H9 (cell line): ENCODE measurements around the gene RAB1A. TPM values are rescaled to one million over a fixed set of nuclear protein-coding genes. Genes with fewer than 3 reads are reported as not detected.

Experiments used
- DNase-seq: peaks from one replicate; pipeline ENCODE4 v3.0.0-alpha.2; 2017
- H2AFZ ChIP-seq: one replicate; pipeline ENCODE4 v1.6.1; 2013; ENCODE audit warnings: mild to moderate bottlenecking, low read length, control low read depth, moderate library complexity
- H2AK5ac ChIP-seq: 2 replicates; pipeline ENCODE4 v1.6.1; 2013; ENCODE audit warnings: low read length, control low read depth, mixed read lengths; ENCODE audit not compliant: insufficient read length
- H2BK120ac ChIP-seq: one replicate; pipeline ENCODE4 v1.6.1; 2013; ENCODE audit warnings: low read depth, mild to moderate bottlenecking, low read length, control low read depth, inconsistent platforms; ENCODE audit not compliant: poor library complexity, severe bottlenecking
- H2BK12ac ChIP-seq: 2 replicates; pipeline ENCODE4 v1.6.1; 2013; ENCODE audit warnings: low read length, control low read depth, mixed read lengths, low read depth; ENCODE audit not compliant: insufficient read length
- H2BK15ac ChIP-seq: 2 replicates; pipeline ENCODE4 v1.6.1; 2013; ENCODE audit warnings: low read depth, low read length, control low read depth
- H2BK20ac ChIP-seq: one replicate; pipeline ENCODE4 v1.6.1; 2013; ENCODE audit warnings: low read depth, mild to moderate bottlenecking, low read length, control low read depth, inconsistent platforms; ENCODE audit not compliant: poor library complexity, severe bottlenecking
- H2BK5ac ChIP-seq: 2 replicates; pipeline ENCODE4 v1.6.1; 2013; ENCODE audit warnings: low read length, control low read depth, mixed read lengths; ENCODE audit not compliant: insufficient read length
- H3K14ac ChIP-seq: 2 replicates; pipeline ENCODE4 v1.6.1; 2013; ENCODE audit warnings: low read length, control low read depth; ENCODE audit not compliant: insufficient read depth
- H3K18ac ChIP-seq: 2 replicates; pipeline ENCODE4 v1.6.1; 2013; ENCODE audit warnings: low read depth, mild to moderate bottlenecking, mixed read lengths, low read length, control low read depth; ENCODE audit not compliant: insufficient read length
- H3K23ac ChIP-seq: 2 replicates; pipeline ENCODE4 v1.6.1; 2013; ENCODE audit warnings: low read length, control low read depth, mixed read lengths, low read depth; ENCODE audit not compliant: insufficient read length
- H3K23me2 ChIP-seq: 2 replicates; pipeline ENCODE4 v1.6.1; 2013; ENCODE audit warnings: low read depth, mild to moderate bottlenecking, mixed read lengths, low read length, control low read depth; ENCODE audit not compliant: insufficient read length, poor library complexity, severe bottlenecking
- H3K27ac ChIP-seq: 2 replicates; pipeline ENCODE4 v1.5.1; 2013; ENCODE audit warnings: low read length, control low read depth, mixed read lengths, low read depth; ENCODE audit not compliant: insufficient read length
- H3K27me3 ChIP-seq: 2 replicates; pipeline ENCODE4 v1.6.1; 2013; ENCODE audit warnings: low read length, control low read depth, inconsistent platforms; ENCODE audit not compliant: insufficient read depth
- H3K4ac ChIP-seq: 2 replicates; pipeline ENCODE4 v1.6.1; 2013; ENCODE audit warnings: low read depth, mild to moderate bottlenecking, control low read depth, inconsistent platforms, low read length, moderate library complexity
- H3K4me1 ChIP-seq: 2 replicates; pipeline ENCODE4 v1.6.1; 2013; ENCODE audit warnings: low read length, control low read depth, inconsistent platforms; ENCODE audit not compliant: insufficient read depth
- H3K4me2 ChIP-seq: 2 replicates; pipeline ENCODE4 v1.6.1; 2013; ENCODE audit warnings: low read length, control low read depth, mixed read lengths; ENCODE audit not compliant: insufficient read length, insufficient read depth
- H3K56ac ChIP-seq: 2 replicates; pipeline ENCODE4 v1.6.1; 2013; ENCODE audit warnings: low read depth, mild to moderate bottlenecking, mixed read lengths, low read length, control low read depth; ENCODE audit not compliant: insufficient read length
- H3K79me1 ChIP-seq: 2 replicates; pipeline ENCODE4 v1.6.1; 2013; ENCODE audit warnings: low read depth, mild to moderate bottlenecking, moderate library complexity, low read length, control low read depth, inconsistent platforms; ENCODE audit not compliant: insufficient read depth, poor library complexity, severe bottlenecking
- H3K79me2 ChIP-seq: 2 replicates; pipeline ENCODE4 v1.6.1; 2013; ENCODE audit warnings: low read length, control low read depth, inconsistent platforms; ENCODE audit not compliant: insufficient read depth
- H3K9ac ChIP-seq: 2 replicates; pipeline ENCODE4 v1.6.1; 2013; ENCODE audit warnings: low read length, control low read depth, mixed read lengths; ENCODE audit not compliant: insufficient read length; ENCODE audit errors: extremely low read depth
- H3K9me3 ChIP-seq: one replicate; pipeline ENCODE4 v1.6.1; 2013; ENCODE audit warnings: low read depth, low read length, inconsistent platforms; ENCODE audit not compliant: control insufficient read depth
- H3T11ph ChIP-seq: one replicate; pipeline ENCODE4 v1.6.1; 2013; ENCODE audit warnings: mild to moderate bottlenecking, low read length, control low read depth, inconsistent platforms
- H4K20me1 ChIP-seq: one replicate; pipeline ENCODE4 v1.6.1; 2013; ENCODE audit not compliant: control insufficient read depth, insufficient read length, insufficient read depth
- H4K5ac ChIP-seq: 2 replicates; pipeline ENCODE4 v1.6.1; 2013; ENCODE audit warnings: low read depth, mild to moderate bottlenecking, mixed read lengths, low read length, control low read depth; ENCODE audit not compliant: insufficient read length
- H4K8ac ChIP-seq: replicated peaks from 2 replicates; pipeline ENCODE4 v1.6.1; 2013; ENCODE audit warnings: low read length, control low read depth, mixed read lengths, low read depth; ENCODE audit not compliant: insufficient read length
- H4K91ac ChIP-seq: 2 replicates; pipeline ENCODE4 v1.6.1; 2013; ENCODE audit warnings: low read depth, mild to moderate bottlenecking, moderate library complexity, mixed read lengths, low read length, control low read depth; ENCODE audit not compliant: insufficient read length
- H3K27ac Mint-ChIP-seq, 3 experiments: 2 replicates in 2 of 3; 3 replicates in 1 of 3; pipeline ENCODE4 v1.8.0; 2020 to 2021; ENCODE audit warnings: mixed read lengths in 3 of 3, mild to moderate bottlenecking in 1 of 3, moderate library complexity in 1 of 3
- H3K27me3 Mint-ChIP-seq: 2 replicates; pipeline ENCODE4 v1.8.0; 2021; ENCODE audit warnings: low read depth, mild to moderate bottlenecking, moderate library complexity, mixed read lengths
- H3K36me3 Mint-ChIP-seq, 3 experiments: 2 replicates in 2 of 3; 3 replicates in 1 of 3; pipeline ENCODE4 v1.8.0; 2020 to 2021; ENCODE audit warnings: low read depth in 3 of 3, mixed read lengths in 3 of 3; ENCODE audit not compliant: insufficient read depth in 1 of 3
- H3K4me1 Mint-ChIP-seq, 2 experiments: 2 replicates each; pipeline ENCODE4 v1.8.0; 2020; ENCODE audit warnings: mixed read lengths in 2 of 2
- H3K4me3 Mint-ChIP-seq, 2 experiments: 2 replicates in 1 of 2; 3 replicates in 1 of 2; pipeline ENCODE4 v1.8.0; 2020 to 2021; ENCODE audit warnings: mild to moderate bottlenecking in 2 of 2, mixed read lengths in 2 of 2, moderate library complexity in 1 of 2
- H3K9me3 Mint-ChIP-seq, 2 experiments: 2 replicates in 1 of 2; 3 replicates in 1 of 2; pipeline ENCODE4 v1.8.0; 2020; ENCODE audit warnings: mild to moderate bottlenecking in 2 of 2, mixed read lengths in 2 of 2, moderate library complexity in 1 of 2
- CTCF ChIP-seq: fragments of 200-600 bp; sonication (generic); conservative IDR thresholded peaks from 3 replicates; pipeline ENCODE4 v1.8.0; 2021; ENCODE audit warnings: antibody characterized with exemption, mild to moderate bottlenecking
- WGBS: extraction: QIAGEN DNeasy Blood & Tissue Kit; methylation state at CpG from one replicate; pipeline ENCODE4 v1.1.7; 2013; ENCODE audit warnings: missing lambda C conversion rate, low lambda C conversion rate, mixed read lengths; ENCODE audit not compliant: insufficient read length; ENCODE audit errors: extremely low coverage; 5-methylcytosine and 5-hydroxymethylcytosine counted together
- total RNA-seq: library from RNA; stranded (reverse); gene quantifications from 2 replicates; pipeline ENCODE4 v1.2.1, GENCODE V29; 2021

Gene RAB1A
- total RNA-seq, 1 experiment from 2014 or later = 112 TPM

- Histone ChIP-seq H3K23me2 (no peaks in the 10 kb centered on the region), H4K91ac (no peak overlapping the region), H3K79me2 (no peaks in the 10 kb centered on the region), H2BK12ac (no peak overlapping the region), H3K4me2 (no peak overlapping the region), H2BK15ac (no peak overlapping the region), H3K23ac (no peak overlapping the region), H3K4me1 (no peaks in the 10 kb centered on the region), H3K4ac (no peak overlapping the region), H4K5ac (no peak overlapping the region), H3K18ac (no peak overlapping the region), H3K9me3 (no peaks in the 10 kb centered on the region), H2BK120ac (no peak overlapping the region), H3K14ac (no peak overlapping the region), H2BK5ac (no peak overlapping the region), H3K56ac (no peak overlapping the region), H4K8ac (no peak overlapping the region), H3K79me1 (no peaks in the 10 kb centered on the region), H3K27ac (no peak overlapping the region), H2AK5ac (no peak overlapping the region), H3T11ph (no peak overlapping the region), H2AFZ (no peak overlapping the region), H3K27me3 (no peaks in the 10 kb centered on the region), H4K20me1 (no peaks in the 10 kb centered on the region), H3K9ac (no peak overlapping the region), H2BK20ac (no peak overlapping the region)
- H3K4me1 Mint-ChIP-seq = peaks cover 12 to 20% of the 10 kb centered on the region in 2 experiments
- TF ChIP-seq CTCF = no peak
- no peak overlapping the region for H3K27ac Mint-ChIP-seq
- H3K9me3 Mint-ChIP-seq = peaks cover 3 to 5% of the 10 kb centered on the region in 2 experiments; a peak in 2 of 5 replicates
- peaks cover 20 to 40% (median 27%) of the 10 kb centered on the region in 3 experiments for H3K36me3 Mint-ChIP-seq
- H3K27me3 Mint-ChIP-seq = peaks cover 3% of the 10 kb centered on the region
- no peak for DNase-seq
- WGBS = no CpG with 5 or more reads among the region's 3 CpGs
- H3K4me3 Mint-ChIP-seq = no peak overlapping the region
Measured at GRCh38 chr2:65039640-65040039, 90.3 kb downstream of the RAB1A start.
